BE2C (cell line): ENCODE data around the gene PFKM.
A peak's percentile ranks its signal among the peaks of the same experiment; 100 is the strongest.

Experiments
- DNase-seq: peaks from one replicate; pipeline ENCODE4 v3.0.0-alpha.2; 2020
- H3K27me3 ChIP-seq: fragments of 250-450 bp; sonication (Bioruptor Pico); 2 replicates; pipeline ENCODE4 v1.5.1; 2020; ENCODE audit warnings: mild to moderate bottlenecking
- H3K36me3 ChIP-seq: fragments of 250-450 bp; sonication (Bioruptor Pico); 2 replicates; pipeline ENCODE4 v1.5.1; 2020; ENCODE audit warnings: mild to moderate bottlenecking
- H3K4me1 ChIP-seq: fragments of 250-450 bp; sonication (Bioruptor Pico); 2 replicates; pipeline ENCODE4 v1.5.1; 2020
- H3K4me3 ChIP-seq: 2 replicates; pipeline ENCODE4 v1.5.1; 2011; ENCODE audit warnings: low read depth, low read length
- H3K9me3 ChIP-seq: fragments of 250-450 bp; sonication (Bioruptor Pico); 2 replicates; pipeline ENCODE4 v1.5.1; 2020
- TF ChIP-seq, protein P1 (sequence below): IDR thresholded peaks from 2 replicates; pipeline ENCODE4 v1.5.1; 2012; ENCODE audit warnings: mild to moderate bottlenecking, low read depth, low read length

The PFKM gene

DNA sequence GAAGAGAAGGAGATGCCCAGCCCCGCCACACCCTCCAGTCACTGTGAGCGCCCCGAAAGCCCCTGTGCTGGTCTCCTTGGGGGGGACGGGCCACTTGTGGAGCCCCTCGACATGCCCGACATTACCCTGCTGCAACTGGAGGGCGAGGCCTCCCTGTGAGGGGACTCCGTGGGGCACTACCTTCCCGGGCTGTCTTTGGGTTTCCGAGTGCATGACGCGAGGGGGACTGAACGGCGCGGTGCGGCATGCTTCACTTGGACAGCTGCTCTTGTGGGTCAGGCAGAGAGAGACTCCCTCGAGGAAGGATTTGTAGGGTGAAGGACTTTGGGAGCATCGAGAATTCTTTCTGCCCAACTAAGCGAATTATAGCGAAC lies 65.4 kb downstream of the PFKM start:
- Histone ChIP-seq H3K9me3 (no peaks in the 10 kb centered on the region), H3K36me3 (no peaks in the 10 kb centered on the region), H3K4me3 (peak overlapping the region; percentile 66), H3K4me1 (no peaks in the 10 kb centered on the region), H3K27me3 (peaks cover 26% of the 10 kb centered on the region)
- no peak for DNase-seq
- TF ChIP-seq, protein P1, sequence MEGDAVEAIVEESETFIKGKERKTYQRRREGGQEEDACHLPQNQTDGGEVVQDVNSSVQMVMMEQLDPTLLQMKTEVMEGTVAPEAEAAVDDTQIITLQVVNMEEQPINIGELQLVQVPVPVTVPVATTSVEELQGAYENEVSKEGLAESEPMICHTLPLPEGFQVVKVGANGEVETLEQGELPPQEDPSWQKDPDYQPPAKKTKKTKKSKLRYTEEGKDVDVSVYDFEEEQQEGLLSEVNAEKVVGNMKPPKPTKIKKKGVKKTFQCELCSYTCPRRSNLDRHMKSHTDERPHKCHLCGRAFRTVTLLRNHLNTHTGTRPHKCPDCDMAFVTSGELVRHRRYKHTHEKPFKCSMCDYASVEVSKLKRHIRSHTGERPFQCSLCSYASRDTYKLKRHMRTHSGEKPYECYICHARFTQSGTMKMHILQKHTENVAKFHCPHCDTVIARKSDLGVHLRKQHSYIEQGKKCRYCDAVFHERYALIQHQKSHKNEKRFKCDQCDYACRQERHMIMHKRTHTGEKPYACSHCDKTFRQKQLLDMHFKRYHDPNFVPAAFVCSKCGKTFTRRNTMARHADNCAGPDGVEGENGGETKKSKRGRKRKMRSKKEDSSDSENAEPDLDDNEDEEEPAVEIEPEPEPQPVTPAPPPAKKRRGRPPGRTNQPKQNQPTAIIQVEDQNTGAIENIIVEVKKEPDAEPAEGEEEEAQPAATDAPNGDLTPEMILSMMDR: no peak

DNA sequence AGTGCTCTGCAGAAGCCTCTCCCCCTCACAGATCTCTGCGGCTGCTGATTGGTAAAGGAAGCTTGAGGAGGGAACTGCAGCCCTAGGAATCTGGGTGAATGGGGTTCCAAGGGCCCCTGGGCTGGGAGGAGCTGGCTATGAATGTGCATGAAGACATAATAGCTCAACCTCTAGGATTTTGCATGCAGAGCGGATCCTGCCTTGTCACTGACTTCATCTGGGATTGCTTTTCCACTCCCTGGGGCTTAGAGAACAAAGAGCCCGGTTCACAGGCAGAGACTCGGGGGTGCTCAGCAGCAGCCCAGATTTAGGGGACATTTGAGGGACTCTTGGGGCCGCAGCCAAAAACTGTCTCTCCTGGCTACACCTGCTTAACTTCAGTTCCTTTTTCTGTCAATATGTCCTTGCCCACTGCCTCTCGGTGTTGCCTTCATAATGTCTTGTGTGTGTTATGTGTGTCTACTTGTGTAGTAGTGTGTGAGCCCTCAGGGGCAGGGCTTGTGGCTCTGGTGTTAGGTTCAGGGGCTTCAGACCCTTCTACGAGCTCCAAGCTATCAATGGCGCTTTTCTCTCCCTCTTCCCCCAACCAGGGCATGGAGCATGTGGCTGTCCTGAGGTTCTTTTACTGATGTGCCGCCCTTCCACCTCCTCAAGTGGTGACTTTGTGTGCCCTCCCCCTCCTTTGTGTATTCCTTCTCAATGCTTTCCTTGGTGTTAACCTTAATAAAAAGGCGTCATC lies 66.2 kb downstream of the PFKM start:
- H3K27me3 ChIP-seq: peaks cover 26% of the 10 kb centered on the region
- no peaks in the 10 kb centered on the region for H3K36me3 ChIP-seq
- no peaks in the 10 kb centered on the region for H3K9me3 ChIP-seq
- H3K4me3 ChIP-seq: peak overlapping the region; percentile 66; the same call in 1 of the 2 replicates
- no peak for DNase-seq
- no peaks in the 10 kb centered on the region for H3K4me1 ChIP-seq
- TF ChIP-seq, protein P1: no peak

DNA sequence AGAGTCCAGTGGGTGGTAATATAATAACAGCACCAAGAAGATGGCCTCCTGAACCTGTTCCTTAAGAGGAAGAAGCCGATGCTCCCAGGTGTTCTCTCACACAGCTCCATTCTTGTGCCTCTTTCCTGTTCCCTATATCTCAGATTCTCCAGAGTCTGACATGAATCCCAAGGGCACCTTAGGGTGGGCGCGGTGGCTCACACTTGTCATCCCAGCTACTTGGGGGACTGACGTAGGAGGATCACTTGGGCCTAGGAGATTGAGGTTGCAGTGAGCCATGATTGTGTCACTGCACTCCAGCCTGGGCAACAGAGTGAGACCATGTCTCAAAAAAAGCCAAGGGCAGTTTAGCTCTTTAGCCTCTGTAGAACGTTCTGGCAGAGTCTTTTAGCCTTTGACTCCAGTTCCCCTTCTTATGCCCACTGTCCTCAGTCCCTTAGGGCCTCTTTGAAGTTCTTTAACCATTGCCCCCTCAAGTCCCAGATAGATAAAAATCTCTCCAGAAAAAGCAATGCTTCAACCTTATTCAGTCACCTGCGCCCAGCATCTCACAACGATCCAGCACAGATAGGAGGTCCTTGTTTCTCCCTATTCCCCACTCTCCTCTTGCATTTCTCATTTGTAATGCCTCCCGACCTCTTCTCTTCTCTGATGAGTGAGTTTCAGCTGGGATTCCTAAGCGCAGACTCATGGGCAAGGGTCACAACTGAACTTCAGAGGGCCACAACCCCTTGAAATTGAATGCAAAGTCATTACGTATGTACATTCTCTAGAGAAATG lies 68.9 kb downstream of the PFKM start:
- TF ChIP-seq, protein P1: no peak
- no peaks in the 10 kb centered on the region for H3K36me3 ChIP-seq
- H3K9me3 ChIP-seq: no peaks in the 10 kb centered on the region
- peaks cover 26% of the 10 kb centered on the region for H3K27me3 ChIP-seq
- H3K4me3 ChIP-seq: no peak overlapping the region
- H3K4me1 ChIP-seq: no peaks in the 10 kb centered on the region
- DNase-seq: no peak

DNA sequence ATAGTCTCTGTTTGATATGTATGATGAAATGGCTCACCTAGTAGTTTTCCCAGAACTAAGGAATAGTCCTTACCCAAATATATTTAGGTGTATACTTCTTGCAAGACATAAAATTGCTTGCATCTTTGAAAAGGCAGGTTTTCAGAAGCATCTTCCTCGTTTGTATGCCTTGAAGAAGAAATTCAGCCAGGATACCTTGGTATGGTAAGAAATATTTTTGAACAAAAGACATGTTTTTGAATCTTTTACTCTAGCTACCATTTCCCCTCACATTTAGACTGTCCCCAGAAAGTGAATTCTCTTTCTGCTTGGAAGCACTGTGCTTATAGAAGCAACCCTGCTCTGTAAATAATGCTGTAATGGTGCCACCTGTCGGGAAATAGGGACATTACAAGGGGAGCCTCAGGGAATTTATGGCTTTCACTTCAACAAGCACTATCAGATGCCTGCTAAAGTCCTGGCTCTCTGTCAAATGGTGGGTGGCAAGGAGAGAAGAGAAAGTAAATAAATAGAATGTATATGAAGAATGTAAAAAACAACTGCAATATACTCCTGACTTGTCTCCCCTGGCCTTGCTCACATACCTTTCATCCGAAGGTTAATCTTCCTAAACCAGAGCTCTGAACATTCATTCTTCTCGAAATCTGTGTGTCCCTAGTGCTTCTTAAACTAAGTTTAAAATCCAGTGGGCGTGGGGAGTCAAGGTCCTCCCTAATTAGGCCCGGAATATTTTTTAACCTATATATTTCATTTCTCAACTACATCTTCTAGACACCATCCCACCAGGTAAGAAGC lies 70.4 kb downstream of the PFKM start:
- H3K4me3 ChIP-seq: no peak overlapping the region
- peak; percentile 66 for DNase-seq
- H3K4me1 ChIP-seq: no peaks in the 10 kb centered on the region
- TF ChIP-seq, protein P1: peak; percentile 87
- H3K27me3 ChIP-seq: peaks cover 15% of the 10 kb centered on the region
- H3K9me3 ChIP-seq: no peaks in the 10 kb centered on the region
- no peaks in the 10 kb centered on the region for H3K36me3 ChIP-seq

DNA sequence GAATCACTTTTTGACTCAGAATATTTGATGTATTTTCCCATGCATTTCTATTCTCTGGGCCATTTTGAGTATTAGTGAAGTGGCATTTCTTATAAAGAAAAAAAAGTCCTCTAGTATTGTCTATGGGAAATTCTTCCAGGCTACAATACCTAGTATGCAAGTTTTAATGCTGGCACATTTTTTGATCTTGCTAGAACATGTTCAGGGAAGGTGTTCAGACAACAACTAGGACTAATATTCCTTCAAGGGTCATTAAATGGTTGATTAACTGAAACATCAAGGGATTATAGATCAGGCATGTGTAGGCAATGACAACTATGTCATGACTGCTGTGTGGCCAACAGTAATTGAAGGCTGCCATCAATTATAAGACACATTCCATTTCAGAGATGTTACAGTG lies 71.9 kb downstream of the PFKM start:
- H3K4me1 ChIP-seq: no peaks in the 10 kb centered on the region
- no peak overlapping the region for H3K4me3 ChIP-seq
- TF ChIP-seq, protein P1: no peak
- H3K27me3 ChIP-seq: no peaks in the 10 kb centered on the region; the same call in 1 of the 2 replicates
- H3K9me3 ChIP-seq: no peaks in the 10 kb centered on the region
- no peak for DNase-seq
- no peaks in the 10 kb centered on the region for H3K36me3 ChIP-seq
